Activated CD8-positive, alpha-beta memory T cell treated with anti-CD3 and anti-CD28 coated beads for 36 hours (primary cell): ENCODE data around the gene SETD5. TPM values are rescaled to one million over a fixed set of nuclear protein-coding genes. Genes with fewer than 3 reads are reported as not detected.

Source experiments
- CTCF ChIA-PET: fragments of 350-600 bp; sonication (Branson Sonifier 250); formaldehyde crosslinking; loops from one replicate; lab custom pipeline; 2021; ENCODE audit warnings: antibody characterized with exemption; lab: Charles Lee
- POLR2A ChIA-PET: fragments of 350-600 bp; sonication (Branson Sonifier 250); formaldehyde crosslinking; loops from one replicate; lab custom pipeline; 2021; ENCODE audit warnings: antibody characterized with exemption; lab: Charles Lee
- total RNA-seq, 2 experiments: library from RNA; stranded (reverse); gene quantifications; one replicate each; pipeline ENCODE4 v1.2.3, GENCODE V29; 2021

SETD5 gene
- total RNA-seq, 2 experiments from 2014 or later = 98.0 to 101 TPM

- ChIA-PET CTCF (no interaction called here), POLR2A (interaction anchor here (5.5 kb wide), 1 partner anchor 38 kb away, joined by 57 read pairs; the partner anchor contains the start of gene THUMPD3)
Observed at GRCh38 chr3:9400616-9401015, 3.2 kb downstream of the SETD5 start.

GRCh38 chr3:9401986-9402385 is 4.6 kb downstream of the SETD5 start:
- ChIA-PET CTCF (interaction anchor here (0.6 kb wide), 1 partner anchor 238 kb away, joined by 3 read pairs; no protein-coding TSS in a partner anchor), POLR2A (no interaction called here)

- CTCF ChIA-PET = interaction anchor here (0.6 kb wide), 1 partner anchor 239 kb away, joined by 3 read pairs; no protein-coding TSS in a partner anchor
- POLR2A ChIA-PET = interaction anchor here (0.5 to 0.9 kb wide), 2 partner anchors 13 to 67 kb away, joined by 3 to 6 read pairs; no protein-coding TSS in a partner anchor
Observed at GRCh38 chr3:9402410-9403228, 5.2 kb downstream of the SETD5 start.

GRCh38 chr3:9403463-9403862 is 6.0 kb downstream of the SETD5 start:
- POLR2A ChIA-PET = no interaction called here
- CTCF ChIA-PET = no interaction called here

GRCh38 chr3:9404680-9405079 is 7.3 kb downstream of the SETD5 start:
- CTCF ChIA-PET = no interaction called here
- POLR2A ChIA-PET = no interaction called here

GRCh38 chr3:9405756-9406155 is 8.3 kb downstream of the SETD5 start:
- POLR2A ChIA-PET = no interaction called here
- CTCF ChIA-PET = no interaction called here

GRCh38 chr3:9406856-9407626 is 9.6 kb downstream of the SETD5 start:
- CTCF ChIA-PET = no interaction called here
- POLR2A ChIA-PET = interaction anchor here (1.0 kb wide), 1 partner anchor 10 kb away, joined by 3 read pairs; the partner anchor contains the start of gene SETD5

GRCh38 chr3:9408061-9408460 is 10.6 kb downstream of the SETD5 start:
- CTCF ChIA-PET = no interaction called here

GRCh38 chr3:9408546-9408945 is 11.1 kb downstream of the SETD5 start:
- CTCF ChIA-PET = no interaction called here
- POLR2A ChIA-PET = no interaction called here

More at GRCh38 chr3:9408061-9408460, 10.6 kb downstream of the SETD5 start:
- POLR2A ChIA-PET = no interaction called here

GRCh38 chr3:9409981-9410854 is 12.8 kb downstream of the SETD5 start:
- ChIA-PET CTCF (no interaction called here), POLR2A (no interaction called here)

GRCh38 chr3:9411302-9411701 is 13.9 kb downstream of the SETD5 start:
- ChIA-PET POLR2A (no interaction called here), CTCF (no interaction called here)

GRCh38 chr3:9412293-9412692 is 14.9 kb downstream of the SETD5 start:
- ChIA-PET CTCF (no interaction called here), POLR2A (no interaction called here)

GRCh38 chr3:9414826-9415225 is 17.4 kb downstream of the SETD5 start:
- POLR2A ChIA-PET = no interaction called here
- CTCF ChIA-PET = no interaction called here

GRCh38 chr3:9415485-9416138 is 18.2 kb downstream of the SETD5 start:
- POLR2A ChIA-PET = interaction anchor here (1.4 to 1.8 kb wide), 2 partner anchors 18 to 52 kb away, joined by 5 to 7 read pairs; partner anchors contain the start of genes SETD5 and THUMPD3
- CTCF ChIA-PET = interaction anchor here (0.6 to 1.9 kb wide), 3 partner anchors 19 to 62 kb away, joined by 3 to 4 read pairs (median 4); no protein-coding TSS in a partner anchor

GRCh38 chr3:9416139-9416780 is 18.8 kb downstream of the SETD5 start:
- ChIA-PET POLR2A (interaction anchor here (1.4 to 1.8 kb wide), 2 partner anchors 19 to 53 kb away, joined by 5 to 7 read pairs; partner anchors contain the start of genes SETD5 and THUMPD3), CTCF (interaction anchor here (0.6 to 1.9 kb wide), 3 partner anchors 20 to 63 kb away, joined by 3 to 4 read pairs (median 4); no protein-coding TSS in a partner anchor)

GRCh38 chr3:9420850-9421549 is 23.6 kb downstream of the SETD5 start:
- ChIA-PET CTCF (no interaction called here), POLR2A (interaction anchor here (1.1 kb wide), 1 partner anchor 21 kb away, joined by 3 read pairs; no protein-coding TSS in a partner anchor)
